ENCODE results near the gene MRPL28. TPM values are rescaled to one million over a fixed set of nuclear protein-coding genes. Genes with fewer than 3 reads are reported as not detected.
"Not testable (repeated sequence)": the region's sequence is repeated elsewhere in the genome, so short reads cannot be mapped to it uniquely, and the experiment has no call there.

MRPL28 gene
- total RNA-seq, 1 donor from 2014 or later, result 115 TPM

- Mint-ChIP-seq H3K27me3 (ENCODE audit: insufficient read depth) (peaks cover 4% of the 10 kb centered on the region), H3K9me3 (no peaks in the 10 kb centered on the region), H3K4me3 (no peak overlapping the region), H3K36me3 (ENCODE audit: low read depth) (no peaks in the 10 kb centered on the region), H3K27ac (no peak overlapping the region), H3K4me1 (ENCODE audit: low read depth) (peaks cover 6% of the 10 kb centered on the region)
- no peak for DNase-seq (ENCODE audit: low spot score)
- intact Hi-C loops (cut with micrococcal nuclease), result no loop called here
Measured at GRCh38 chr16:359067-359763, 11.1 kb downstream of the MRPL28 start.

- H3K36me3 Mint-ChIP-seq (ENCODE audit: low read depth), result no peaks in the 10 kb centered on the region
- no peaks in the 10 kb centered on the region for H3K4me1 Mint-ChIP-seq (ENCODE audit: low read depth)
- peaks cover 5% of the 10 kb centered on the region for H3K27me3 Mint-ChIP-seq (ENCODE audit: insufficient read depth)
- H3K9me3 Mint-ChIP-seq, result no peaks in the 10 kb centered on the region
- H3K27ac Mint-ChIP-seq, result no peak overlapping the region
- H3K4me3 Mint-ChIP-seq, result no peak overlapping the region
- intact Hi-C loops (cut with micrococcal nuclease), result no loop called here
- DNase-seq (ENCODE audit: low spot score), result no peak
Measured at GRCh38 chr16:356741-357140, 13.6 kb downstream of the MRPL28 start.

- H3K4me1 Mint-ChIP-seq (ENCODE audit: low read depth), result peaks cover 7% of the 10 kb centered on the region
- no peak overlapping the region for H3K4me3 Mint-ChIP-seq
- no peak overlapping the region for H3K27ac Mint-ChIP-seq
- no peaks in the 10 kb centered on the region for H3K9me3 Mint-ChIP-seq
- intact Hi-C loops (cut with micrococcal nuclease), result no loop called here
- H3K27me3 Mint-ChIP-seq (ENCODE audit: insufficient read depth), result peaks cover 4% of the 10 kb centered on the region
- no peak for DNase-seq (ENCODE audit: low spot score)
- peaks cover 8% of the 10 kb centered on the region for H3K36me3 Mint-ChIP-seq (ENCODE audit: low read depth)
Measured at GRCh38 chr16:354971-355461, 15.3 kb downstream of the MRPL28 start.

GRCh38 chr16:354291-354881 is 16.0 kb downstream of the MRPL28 start:
- peaks cover 7% of the 10 kb centered on the region for H3K4me1 Mint-ChIP-seq (ENCODE audit: low read depth)
- intact Hi-C loops (cut with micrococcal nuclease), result no loop called here
- peak overlapping the region; percentile 63 for H3K4me3 Mint-ChIP-seq
- peaks cover 4% of the 10 kb centered on the region for H3K27me3 Mint-ChIP-seq (ENCODE audit: insufficient read depth)
- H3K27ac Mint-ChIP-seq, result no peak overlapping the region
- H3K9me3 Mint-ChIP-seq, result no peaks in the 10 kb centered on the region
- peaks cover 10% of the 10 kb centered on the region for H3K36me3 Mint-ChIP-seq (ENCODE audit: low read depth)
- no peak for DNase-seq (ENCODE audit: low spot score)

- intact Hi-C loops (cut with micrococcal nuclease), result loop anchor here (1.0 to 2.0 kb wide), 4 partner anchors 29 to 283 kb away; partner anchors contain the start of genes CAPN15 and METTL26
- Mint-ChIP-seq H3K36me3 (ENCODE audit: low read depth) (peaks cover 10% of the 10 kb centered on the region), H3K9me3 (no peaks in the 10 kb centered on the region), H3K4me3 (peak overlapping the region; percentile 63), H3K4me1 (ENCODE audit: low read depth) (peaks cover 7% of the 10 kb centered on the region), H3K27me3 (ENCODE audit: insufficient read depth) (peaks cover 4% of the 10 kb centered on the region), H3K27ac (no peak overlapping the region)
- DNase-seq (ENCODE audit: low spot score), result no peak
Measured at GRCh38 chr16:353404-354290, 16.7 kb downstream of the MRPL28 start.

- Mint-ChIP-seq H3K27me3 (ENCODE audit: insufficient read depth) (peaks cover 4% of the 10 kb centered on the region), H3K9me3 (no peaks in the 10 kb centered on the region), H3K27ac (peak within 1 kb of the TSS; percentile 87), H3K36me3 (ENCODE audit: low read depth) (peaks cover 10% of the 10 kb centered on the region), H3K4me3 (peak within 1 kb of the TSS; percentile 92), H3K4me1 (ENCODE audit: low read depth) (peaks cover 8% of the 10 kb centered on the region)
- intact Hi-C loops (cut with micrococcal nuclease), result loop anchor here (1.0 to 2.0 kb wide), 9 partner anchors 18 to 284 kb away; partner anchors contain the start of genes CAPN15, DECR2, LUC7L and METTL26
- peak; percentile 97 for DNase-seq (ENCODE audit: low spot score)
Measured at GRCh38 chr16:352547-353403, 17.6 kb downstream of the MRPL28 start, which contains the start of gene AXIN1. TSS of gene AXIN1 (minus strand) at chr16:352723. CDS start at chr16:347025, 5,698 bp downstream.

GRCh38 chr16:351804-352520 is 18.4 kb downstream of the MRPL28 start:
- Mint-ChIP-seq H3K27me3 (ENCODE audit: insufficient read depth) (peaks cover 4% of the 10 kb centered on the region), H3K9me3 (no peaks in the 10 kb centered on the region), H3K36me3 (ENCODE audit: low read depth) (peaks cover 17% of the 10 kb centered on the region), H3K4me1 (ENCODE audit: low read depth) (peaks cover 11% of the 10 kb centered on the region), H3K4me3 (peak overlapping the region; percentile 92), H3K27ac (peak overlapping the region; percentile 87)
- intact Hi-C loops (cut with micrococcal nuclease), result loop anchor here (1.0 to 2.0 kb wide), 8 partner anchors 18 to 285 kb away; partner anchors contain the start of genes DECR2, LUC7L, METTL26 and MRPL28
- no peak for DNase-seq (ENCODE audit: low spot score)

- Mint-ChIP-seq H3K9me3 (no peaks in the 10 kb centered on the region), H3K36me3 (ENCODE audit: low read depth) (peaks cover 22% of the 10 kb centered on the region), H3K4me3 (peak overlapping the region; percentile 92), H3K27ac (no peak overlapping the region), H3K27me3 (ENCODE audit: insufficient read depth) (peaks cover 4% of the 10 kb centered on the region), H3K4me1 (ENCODE audit: low read depth) (peaks cover 16% of the 10 kb centered on the region)
- intact Hi-C loops (cut with micrococcal nuclease), result no loop called here
- no peak for DNase-seq (ENCODE audit: low spot score)
Measured at GRCh38 chr16:350203-350602, 20.1 kb downstream of the MRPL28 start.

- H3K36me3 Mint-ChIP-seq (ENCODE audit: low read depth), result peaks cover 30% of the 10 kb centered on the region
- H3K4me1 Mint-ChIP-seq (ENCODE audit: low read depth), result peaks cover 16% of the 10 kb centered on the region
- intact Hi-C loops (cut with micrococcal nuclease), result no loop called here
- H3K9me3 Mint-ChIP-seq, result no peaks in the 10 kb centered on the region
- no peak for DNase-seq (ENCODE audit: low spot score)
- H3K4me3 Mint-ChIP-seq, result no peak overlapping the region
- H3K27ac Mint-ChIP-seq, result no peak overlapping the region
- peaks cover 1% of the 10 kb centered on the region for H3K27me3 Mint-ChIP-seq (ENCODE audit: insufficient read depth)
Measured at GRCh38 chr16:349211-349610, 21.1 kb downstream of the MRPL28 start.

GRCh38 chr16:348495-348894 is 21.8 kb downstream of the MRPL28 start:
- H3K27me3 Mint-ChIP-seq (ENCODE audit: insufficient read depth); H3K27ac Mint-ChIP-seq; intact Hi-C loops (cut with micrococcal nuclease); H3K9me3 Mint-ChIP-seq; H3K4me3 Mint-ChIP-seq; DNase-seq (ENCODE audit: low spot score): not testable (repeated sequence)
- H3K36me3 Mint-ChIP-seq (ENCODE audit: low read depth), result peaks cover 30% of the 10 kb centered on the region
- H3K4me1 Mint-ChIP-seq (ENCODE audit: low read depth), result peaks cover 16% of the 10 kb centered on the region

GRCh38 chr16:347203-347602 is 23.1 kb downstream of the MRPL28 start:
- no peaks in the 10 kb centered on the region for H3K9me3 Mint-ChIP-seq
- intact Hi-C loops (cut with micrococcal nuclease), result no loop called here
- no peaks in the 10 kb centered on the region for H3K27me3 Mint-ChIP-seq (ENCODE audit: insufficient read depth)
- peaks cover 35% of the 10 kb centered on the region for H3K36me3 Mint-ChIP-seq (ENCODE audit: low read depth)
- peaks cover 25% of the 10 kb centered on the region for H3K4me1 Mint-ChIP-seq (ENCODE audit: low read depth)
- no peak overlapping the region for H3K4me3 Mint-ChIP-seq
- no peak for DNase-seq (ENCODE audit: low spot score)
- no peak overlapping the region for H3K27ac Mint-ChIP-seq

All from activated T-helper 1 cell treated with anti-CD3 and anti-CD28 coated beads, Interleukin-12 subunit alpha, Interleukin-12 subunit beta, Interleukin-2, Interleukin-4 antibody, amounts not matched to agents 30 ng/mL and 10 ng/mL and 1 ng/mL, durations not matched to agents 14 hours and 24 hours and 36 hours (primary cell).